ENCODE measurements around the gene PRDX5.

DNA sequence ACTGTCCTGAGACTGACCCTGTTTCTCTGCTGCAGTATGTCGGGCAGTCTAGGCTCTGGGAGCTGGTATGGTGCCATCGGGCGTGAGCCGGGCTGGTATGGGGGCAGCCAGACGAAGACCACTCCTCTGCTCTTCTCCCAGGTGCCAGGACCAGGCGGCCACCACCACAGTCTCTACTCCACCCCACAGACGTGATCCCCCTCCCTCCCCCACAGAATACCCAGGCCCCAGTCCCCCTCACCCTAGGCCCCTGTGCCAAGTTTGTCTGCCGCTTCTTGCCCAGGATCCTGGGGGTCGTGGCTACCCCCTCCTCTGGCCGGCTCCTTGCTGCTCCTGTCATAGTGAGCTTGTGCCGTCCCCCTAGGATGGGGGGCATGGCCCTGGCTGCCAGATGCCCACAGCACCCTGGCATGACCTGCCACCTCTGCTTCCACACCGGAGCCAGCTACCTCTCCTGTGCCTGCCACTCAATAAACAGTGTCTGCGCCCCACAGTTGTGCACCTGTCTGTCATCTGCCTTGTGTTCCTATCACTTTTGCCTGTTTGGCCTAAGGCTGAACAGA, 28.8 kb upstream of the PRDX5 start:
- TF ChIP-seq EZH2 (IDR thresholded peaks at IDR 0.05; ENCODE audit: borderline replicate concordance, low read length) (no peak), CTCF (IDR thresholded peaks at IDR 0.05; ENCODE audit: low read length) (no peak)

All from OCI-LY1 (cell line).